GM19239 (cell line): Measurements from ENCODE around the gene RET.
"Not testable (repeated sequence)": the region's sequence is repeated elsewhere in the genome, so short reads cannot be mapped to it uniquely, and the experiment has no call there.

Experiments
- DNase-seq: peaks from one replicate; pipeline ENCODE4 v3.0.0; 2011; ENCODE audit warnings: low spot score; ENCODE audit not compliant: insufficient read length
- FAIRE-seq: peaks from 2 replicates; lab custom pipeline; 2011; peaks lifted over from hg19 to GRCh38; lab: Jason Lieb, UNC

RET gene

GRCh38 chr10:43128331-43128730 is 51.5 kb downstream of the RET start:
- FAIRE-seq (no peak), DNase-seq (no peak)

- DNase-seq (no peak), FAIRE-seq (peak; percentile 59)
These were observed 52.3 kb downstream of the RET start for GRCh38 chr10:43128958-43129706.

- FAIRE-seq = no peak
- DNase-seq = no peak
These were observed 53.9 kb downstream of the RET start for GRCh38 chr10:43130770-43131171.

- FAIRE-seq (no peak), DNase-seq (no peak)
These were observed 54.4 kb downstream of the RET start for GRCh38 chr10:43131256-43131655.

GRCh38 chr10:43131906-43132305 is 55.0 kb downstream of the RET start:
- DNase-seq = no peak
- FAIRE-seq = no peak

GRCh38 chr10:43132867-43133787 is 56.3 kb downstream of the RET start:
- DNase-seq (no peak), FAIRE-seq (no peak)

GRCh38 chr10:43134126-43134905 is 57.4 kb downstream of the RET start:
- no peak for DNase-seq
- FAIRE-seq = no peak

- FAIRE-seq (no peak), DNase-seq (no peak)
These were observed 58.2 kb downstream of the RET start for GRCh38 chr10:43135064-43135463.

GRCh38 chr10:43135656-43136055 is 58.8 kb downstream of the RET start:
- DNase-seq (no peak), FAIRE-seq (no peak)

- FAIRE-seq (no peak), DNase-seq (no peak)
These were observed 59.6 kb downstream of the RET start for GRCh38 chr10:43136432-43136831.

GRCh38 chr10:43136995-43137716 is 60.3 kb downstream of the RET start:
- FAIRE-seq (no peak), DNase-seq (no peak)

- no peak for FAIRE-seq
- DNase-seq = no peak
These were observed 60.8 kb downstream of the RET start for GRCh38 chr10:43137717-43138020.

- peak; percentile 82 for FAIRE-seq
These were observed 61.3 kb downstream of the RET start, which contains the start of gene CSGALNACT2 for GRCh38 chr10:43138021-43138756. Gene CSGALNACT2 (plus strand): TSS chr10:43138445. CDS start chr10:43155150, 16,705 bp downstream.

GRCh38 chr10:43138757-43139241 is 61.9 kb downstream of the RET start:
- no peak for DNase-seq
- FAIRE-seq = peak; percentile 70

More at GRCh38 chr10:43138021-43138756, 61.3 kb downstream of the RET start, which contains the start of gene CSGALNACT2:
- peak; percentile 86 for DNase-seq

- FAIRE-seq = no peak
- DNase-seq = no peak
These were observed 64.6 kb downstream of the RET start for GRCh38 chr10:43141421-43141820.

GRCh38 chr10:43145311-43145710 is 68.4 kb downstream of the RET start:
- FAIRE-seq = peak; percentile 11
- no peak for DNase-seq

- FAIRE-seq, DNase-seq: not testable (repeated sequence)
These were observed 69.1 kb downstream of the RET start for GRCh38 chr10:43145936-43146335.

- no peak for DNase-seq
- FAIRE-seq = no peak
These were observed 74.5 kb downstream of the RET start for GRCh38 chr10:43151371-43151770.

GRCh38 chr10:43153901-43154300 is 77.0 kb downstream of the RET start:
- FAIRE-seq = no peak
- no peak for DNase-seq
